ENCODE measurements around the gene TOM1L2. TPM values are rescaled to one million over a fixed set of nuclear protein-coding genes. Genes with fewer than 3 reads are reported as not detected.

TOM1L2 gene
- total RNA-seq, 2 donors from 2014 or later, result 15.5 to 17.8 TPM

DNA sequence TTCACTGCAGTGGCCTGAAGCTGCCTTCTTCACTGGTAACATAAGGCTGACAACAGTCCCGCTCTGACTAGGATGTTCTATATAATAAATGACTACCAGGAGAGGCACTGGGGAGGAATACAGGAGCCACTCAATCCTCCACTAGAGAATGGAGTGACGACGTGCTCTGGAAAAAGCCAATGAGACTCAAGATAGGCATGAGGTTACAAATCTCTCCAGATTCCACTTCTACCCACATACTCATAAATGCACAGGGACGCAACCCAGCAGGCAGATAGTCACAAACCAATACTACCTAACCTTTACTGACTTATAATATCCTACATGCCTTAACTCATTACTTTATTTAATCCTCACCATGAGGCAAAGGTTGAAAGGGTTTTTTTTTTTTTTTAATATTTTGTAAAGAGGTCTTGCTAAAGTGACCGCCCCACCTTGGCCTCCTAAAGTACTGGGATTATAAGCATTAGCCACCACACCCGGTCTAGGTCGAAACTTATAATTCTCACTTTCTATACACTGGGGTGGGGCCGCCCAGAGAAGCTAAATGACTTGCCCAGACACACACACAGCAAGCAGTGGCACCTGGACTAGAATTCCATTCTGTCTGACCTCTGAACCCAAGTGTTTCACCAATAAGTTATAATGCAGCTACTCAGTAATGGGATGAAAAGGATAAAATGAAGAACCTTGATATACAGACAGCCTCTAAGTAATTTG, 33.7 kb downstream of the TOM1L2 start:
- Mint-ChIP-seq H3K4me3 (no peak overlapping the region), H3K4me1 (ENCODE audit: low read depth in 2 of 2) (peaks cover 25 to 27% of the 10 kb centered on the region in 2 donors), H3K9me3 (no peaks in the 10 kb centered on the region), H3K27me3 (no peaks in the 10 kb centered on the region), H3K36me3 (no peaks in the 10 kb centered on the region), H3K27ac (no peak overlapping the region)
- DNase-seq (ENCODE audit: low spot score), result no peak
- ATAC-seq, result no peak

DNA sequence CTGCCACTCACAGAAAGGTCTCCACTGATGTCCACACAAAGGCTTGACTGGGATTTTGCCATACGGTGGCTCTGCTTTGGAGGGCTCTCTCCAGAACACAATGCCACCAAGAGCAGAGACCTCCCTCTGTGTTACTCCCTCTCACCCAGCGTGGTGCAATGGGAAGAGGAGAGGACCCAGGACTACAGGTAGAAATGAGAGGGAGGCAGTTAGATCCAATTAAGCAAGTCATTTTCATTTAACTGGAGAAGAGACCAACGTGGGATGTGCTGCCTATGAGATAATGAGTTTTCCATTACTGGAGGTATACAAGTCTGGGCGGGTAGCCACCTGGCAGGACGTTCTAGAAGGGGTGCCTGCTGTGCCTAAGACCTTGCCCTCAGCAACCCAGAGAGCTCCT, 34.2 kb downstream of the TOM1L2 start:
- DNase-seq (ENCODE audit: low spot score), result no peak
- H3K27me3 Mint-ChIP-seq, result no peaks in the 10 kb centered on the region
- H3K36me3 Mint-ChIP-seq, result no peaks in the 10 kb centered on the region
- H3K4me3 Mint-ChIP-seq, result no peak overlapping the region
- no peak overlapping the region for H3K27ac Mint-ChIP-seq
- no peaks in the 10 kb centered on the region for H3K9me3 Mint-ChIP-seq
- peaks cover 20 to 26% of the 10 kb centered on the region in 2 donors for H3K4me1 Mint-ChIP-seq (ENCODE audit: low read depth in 2 of 2)
- no peak for ATAC-seq

DNA sequence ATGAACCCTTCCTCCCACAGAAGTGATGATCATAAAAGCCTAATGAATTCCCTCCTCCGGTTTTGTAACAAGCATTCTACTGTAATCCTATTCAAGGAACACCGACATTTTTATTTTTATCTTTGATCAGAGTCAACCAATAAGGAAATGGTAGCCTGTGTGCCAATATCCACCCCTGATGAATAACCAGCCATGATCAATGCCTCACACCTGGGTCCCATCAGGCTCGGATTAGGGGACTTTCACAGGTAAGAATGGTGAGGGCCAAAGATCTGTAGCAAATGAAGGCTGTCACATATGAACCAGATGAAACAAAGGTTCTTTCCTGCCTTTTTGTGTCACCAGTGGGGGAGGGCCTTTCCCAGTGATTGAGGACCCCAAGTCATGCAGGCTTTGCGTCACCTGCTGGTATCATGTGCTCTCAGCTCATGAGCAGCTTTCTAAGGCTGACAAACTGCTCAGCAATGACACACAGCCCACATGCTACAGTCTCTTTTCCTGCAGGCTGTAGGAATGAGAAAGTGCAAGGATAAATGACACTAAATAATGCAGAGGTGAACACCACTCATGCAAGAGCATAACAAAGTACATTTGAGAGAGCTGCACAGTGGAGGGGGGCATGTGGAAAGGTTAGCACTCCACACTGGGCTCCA, 34.9 kb downstream of the TOM1L2 start:
- Mint-ChIP-seq H3K4me1 (ENCODE audit: low read depth in 2 of 2) (peaks cover 20 to 26% of the 10 kb centered on the region in 2 donors), H3K4me3 (no peak overlapping the region), H3K27me3 (no peaks in the 10 kb centered on the region), H3K9me3 (no peaks in the 10 kb centered on the region), H3K36me3 (no peaks in the 10 kb centered on the region), H3K27ac (no peak overlapping the region)
- no peak for ATAC-seq
- no peak for DNase-seq (ENCODE audit: low spot score)

DNA sequence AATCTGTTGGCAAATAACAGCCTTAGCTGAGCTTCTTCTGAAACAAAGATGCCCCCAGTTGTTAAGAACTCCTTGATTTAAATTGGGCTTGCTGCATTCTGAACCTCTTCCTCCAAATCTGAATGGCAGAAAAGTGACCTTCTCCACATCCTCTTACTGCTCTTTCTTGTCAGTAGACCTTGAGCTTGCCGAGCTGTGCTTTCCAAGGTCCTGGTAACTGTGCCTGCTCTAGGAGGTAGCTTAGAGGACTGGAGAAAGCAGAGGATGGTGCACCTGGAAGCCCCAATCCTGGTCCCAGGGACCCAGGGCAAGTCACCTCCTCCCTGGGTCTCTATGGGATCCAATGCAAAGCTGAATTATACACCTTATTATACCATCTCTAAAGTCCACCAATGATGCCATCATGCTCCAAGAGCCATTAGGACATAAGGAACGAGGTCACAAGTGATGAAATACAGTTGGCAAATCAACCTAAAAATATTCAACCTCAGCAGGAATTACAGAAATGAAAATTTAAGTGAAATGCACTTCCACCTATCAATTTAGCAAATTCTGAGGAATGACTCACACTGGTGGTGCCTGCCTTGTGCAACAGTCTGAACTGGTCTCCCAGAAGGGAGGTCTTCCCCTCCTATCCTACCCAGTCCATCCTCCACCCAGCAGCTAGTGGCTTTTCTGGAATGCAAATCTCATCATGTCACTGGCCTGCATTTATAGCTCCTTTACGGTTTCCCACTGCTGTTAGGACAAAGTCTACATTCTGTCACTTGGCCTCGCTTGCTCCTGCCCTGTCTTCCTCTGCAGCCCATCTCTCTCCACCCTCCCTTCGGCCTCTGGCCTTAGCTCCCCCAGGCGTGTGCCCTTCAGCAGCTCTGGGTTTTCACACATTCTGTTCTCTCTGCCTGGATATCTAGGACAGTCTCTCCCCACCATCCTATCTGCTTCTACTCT, 36.6 kb downstream of the TOM1L2 start:
- ATAC-seq (peak; percentile 58 to 73), DNase-seq (ENCODE audit: low spot score) (no peak)
- H3K4me3 Mint-ChIP-seq, result no peak overlapping the region
- H3K4me1 Mint-ChIP-seq (ENCODE audit: low read depth in 2 of 2), result peaks cover 20 to 31% of the 10 kb centered on the region in 2 donors
- no peaks in the 10 kb centered on the region for H3K9me3 Mint-ChIP-seq
- H3K36me3 Mint-ChIP-seq, result no peaks in the 10 kb centered on the region
- H3K27ac Mint-ChIP-seq, result peak overlapping the region in 1 of 2 donors; percentile 67
- no peaks in the 10 kb centered on the region for H3K27me3 Mint-ChIP-seq

DNA sequence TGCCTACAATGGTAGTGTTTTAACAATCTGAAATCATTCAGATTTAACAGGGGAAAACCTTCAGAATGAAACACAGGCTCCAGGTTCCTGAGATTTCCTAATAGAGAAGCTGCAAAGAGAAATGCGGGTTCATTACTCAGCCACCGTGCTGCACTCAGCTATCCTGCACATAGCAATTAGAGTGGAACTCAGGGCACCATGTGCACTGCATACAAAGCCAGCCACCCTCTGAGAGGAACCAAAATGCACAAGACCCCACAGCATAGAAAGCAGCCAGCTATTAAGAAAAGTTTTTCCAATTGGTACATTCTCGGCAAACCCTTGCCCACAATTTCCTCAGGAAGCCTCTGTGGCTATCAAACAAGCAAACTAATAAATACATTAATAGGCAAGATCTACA, 37.4 kb downstream of the TOM1L2 start:
- Mint-ChIP-seq H3K4me1 (ENCODE audit: low read depth in 2 of 2) (peaks cover 20 to 31% of the 10 kb centered on the region in 2 donors), H3K27me3 (no peaks in the 10 kb centered on the region), H3K27ac (no peak overlapping the region), H3K36me3 (no peaks in the 10 kb centered on the region), H3K4me3 (no peak overlapping the region), H3K9me3 (no peaks in the 10 kb centered on the region)
- DNase-seq (ENCODE audit: low spot score) (no peak), ATAC-seq (no peak)

DNA sequence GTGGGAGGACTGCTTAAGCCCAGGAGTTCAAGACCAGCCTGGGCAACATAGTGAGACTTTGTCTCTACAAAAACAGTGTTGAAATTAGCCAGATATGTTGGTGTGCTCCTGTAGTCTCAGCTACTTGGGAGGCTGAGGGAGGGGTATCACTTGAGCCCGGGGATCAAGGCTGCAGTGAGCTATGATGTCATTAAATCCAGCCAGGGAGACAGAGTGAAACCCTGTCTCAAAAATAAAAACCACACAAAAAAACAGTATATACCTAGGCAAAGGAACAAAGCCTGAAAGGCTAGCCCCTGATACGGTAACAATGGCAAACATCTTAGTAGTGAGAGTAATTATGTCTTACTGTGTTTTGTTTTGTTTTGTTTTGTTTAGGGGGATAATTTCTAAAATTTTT, 38.0 kb downstream of the TOM1L2 start:
- H3K4me3 Mint-ChIP-seq, result no peak overlapping the region
- no peaks in the 10 kb centered on the region for H3K9me3 Mint-ChIP-seq
- H3K27me3 Mint-ChIP-seq, result no peaks in the 10 kb centered on the region
- no peak overlapping the region for H3K27ac Mint-ChIP-seq
- H3K4me1 Mint-ChIP-seq (ENCODE audit: low read depth in 2 of 2), result peaks cover 20 to 34% of the 10 kb centered on the region in 2 donors
- H3K36me3 Mint-ChIP-seq, result no peaks in the 10 kb centered on the region
- ATAC-seq, result no peak
- no peak for DNase-seq (ENCODE audit: low spot score)

DNA sequence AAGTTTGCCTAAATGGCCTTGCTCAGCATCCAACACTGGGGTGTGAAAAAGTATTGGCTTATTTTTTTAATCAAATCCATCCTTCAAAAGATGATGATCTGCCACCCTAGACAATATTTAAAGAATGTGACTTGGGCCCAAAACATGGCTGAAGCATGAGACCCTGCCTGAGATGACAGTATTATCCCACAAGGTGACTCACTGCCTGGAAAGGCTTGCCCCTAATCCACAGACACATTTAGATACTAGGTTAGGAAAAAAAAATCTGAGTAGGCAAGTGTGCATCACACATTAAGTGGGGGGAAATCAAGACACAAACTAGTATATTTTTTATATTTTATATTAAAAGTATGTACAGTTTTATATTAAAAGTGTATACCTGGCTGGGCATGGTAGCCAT, 38.4 kb downstream of the TOM1L2 start:
- H3K9me3 Mint-ChIP-seq, result no peaks in the 10 kb centered on the region
- no peaks in the 10 kb centered on the region for H3K27me3 Mint-ChIP-seq
- no peaks in the 10 kb centered on the region for H3K36me3 Mint-ChIP-seq
- DNase-seq (ENCODE audit: low spot score) (no peak), ATAC-seq (no peak)
- peaks cover 20 to 34% of the 10 kb centered on the region in 2 donors for H3K4me1 Mint-ChIP-seq (ENCODE audit: low read depth in 2 of 2)
- no peak overlapping the region for H3K4me3 Mint-ChIP-seq
- H3K27ac Mint-ChIP-seq, result no peak overlapping the region

DNA sequence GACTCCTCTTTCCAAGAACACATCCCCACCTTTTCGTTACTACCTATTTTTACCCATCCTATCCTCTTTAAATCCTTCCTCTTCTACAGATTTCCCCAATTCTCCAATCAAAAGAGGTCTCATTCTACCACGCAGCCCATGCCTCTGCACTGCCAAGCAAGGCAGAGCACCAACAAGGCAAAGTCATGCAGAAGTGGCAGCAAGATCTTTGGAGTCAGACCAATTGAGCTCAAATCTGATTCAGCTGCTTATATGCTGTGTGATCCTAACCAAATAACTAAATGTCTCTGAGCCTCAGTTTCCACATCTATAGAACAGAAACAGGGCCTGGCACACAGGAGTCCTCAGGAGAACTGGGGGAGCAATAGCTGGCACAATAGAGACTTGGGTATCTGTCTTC, 41.0 kb downstream of the TOM1L2 start:
- Mint-ChIP-seq H3K27ac (no peak overlapping the region), H3K4me3 (no peak overlapping the region), H3K4me1 (ENCODE audit: low read depth in 2 of 2) (peaks cover 15 to 36% of the 10 kb centered on the region in 2 donors), H3K27me3 (no peaks in the 10 kb centered on the region), H3K36me3 (no peaks in the 10 kb centered on the region), H3K9me3 (no peaks in the 10 kb centered on the region)
- DNase-seq (ENCODE audit: low spot score), result no peak
- no peak for ATAC-seq

DNA sequence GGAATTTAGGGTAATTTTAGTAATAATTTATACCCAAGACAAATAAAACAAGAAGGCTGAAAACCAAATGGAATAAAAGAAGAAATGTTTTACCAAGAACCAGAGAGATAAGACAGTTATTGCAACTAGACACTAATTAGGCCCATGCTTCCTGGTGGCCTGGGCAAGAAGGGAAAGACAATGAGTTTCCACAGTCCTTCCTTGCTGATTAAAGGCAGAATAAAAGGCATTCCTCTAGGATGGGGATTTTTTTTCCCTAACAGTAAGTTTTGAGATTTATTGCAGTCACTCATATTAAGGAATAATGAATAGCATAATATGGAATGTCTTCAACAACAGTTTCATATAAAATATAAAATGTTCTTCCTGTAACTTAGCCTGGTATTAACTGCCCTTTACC, 41.5 kb downstream of the TOM1L2 start:
- Mint-ChIP-seq H3K36me3 (no peaks in the 10 kb centered on the region), H3K27ac (no peak overlapping the region), H3K4me3 (no peak overlapping the region), H3K4me1 (ENCODE audit: low read depth in 2 of 2) (peaks cover 10 to 31% of the 10 kb centered on the region in 2 donors), H3K27me3 (no peaks in the 10 kb centered on the region), H3K9me3 (no peaks in the 10 kb centered on the region)
- DNase-seq (ENCODE audit: low spot score), result no peak
- no peak for ATAC-seq

DNA sequence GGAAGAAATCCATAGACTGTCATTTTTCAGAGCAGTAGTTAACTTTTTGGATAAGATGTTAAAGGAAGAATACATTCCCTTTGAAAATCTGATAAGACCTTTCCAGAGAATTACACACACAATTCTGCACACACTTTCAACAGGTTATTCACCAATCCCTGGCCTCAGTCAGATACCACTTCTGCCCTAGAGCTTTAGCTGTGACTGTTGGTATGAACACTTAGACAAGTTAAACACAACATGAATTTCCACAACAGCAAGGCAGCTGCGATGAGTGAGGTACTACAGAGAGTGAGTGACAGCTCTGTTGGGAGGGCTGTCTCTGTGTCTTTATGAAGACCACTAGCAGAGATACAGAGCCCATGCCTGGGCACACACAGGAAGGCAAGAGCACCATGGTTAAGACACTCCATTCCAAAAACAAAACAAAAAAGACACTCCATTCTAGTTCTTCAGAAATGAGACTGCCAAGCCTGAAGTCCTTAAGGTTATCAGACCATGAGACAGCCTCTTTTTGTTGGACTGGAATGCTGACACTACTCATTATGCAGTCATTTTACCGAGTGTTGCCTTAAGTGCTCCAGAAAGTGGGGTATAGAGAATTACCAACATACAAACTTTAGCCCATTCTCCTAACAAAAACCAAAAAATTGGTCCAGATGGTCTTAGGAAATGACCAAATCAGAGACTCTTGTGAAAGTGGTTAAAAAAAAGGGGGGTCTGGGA, 42.4 kb downstream of the TOM1L2 start:
- Mint-ChIP-seq H3K9me3 (no peaks in the 10 kb centered on the region), H3K36me3 (no peaks in the 10 kb centered on the region), H3K27me3 (no peaks in the 10 kb centered on the region), H3K27ac (no peak overlapping the region), H3K4me3 (no peak overlapping the region), H3K4me1 (ENCODE audit: low read depth in 2 of 2) (peaks cover 1 to 23% of the 10 kb centered on the region in 2 donors)
- DNase-seq (ENCODE audit: low spot score) (no peak), ATAC-seq (no peak)

DNA sequence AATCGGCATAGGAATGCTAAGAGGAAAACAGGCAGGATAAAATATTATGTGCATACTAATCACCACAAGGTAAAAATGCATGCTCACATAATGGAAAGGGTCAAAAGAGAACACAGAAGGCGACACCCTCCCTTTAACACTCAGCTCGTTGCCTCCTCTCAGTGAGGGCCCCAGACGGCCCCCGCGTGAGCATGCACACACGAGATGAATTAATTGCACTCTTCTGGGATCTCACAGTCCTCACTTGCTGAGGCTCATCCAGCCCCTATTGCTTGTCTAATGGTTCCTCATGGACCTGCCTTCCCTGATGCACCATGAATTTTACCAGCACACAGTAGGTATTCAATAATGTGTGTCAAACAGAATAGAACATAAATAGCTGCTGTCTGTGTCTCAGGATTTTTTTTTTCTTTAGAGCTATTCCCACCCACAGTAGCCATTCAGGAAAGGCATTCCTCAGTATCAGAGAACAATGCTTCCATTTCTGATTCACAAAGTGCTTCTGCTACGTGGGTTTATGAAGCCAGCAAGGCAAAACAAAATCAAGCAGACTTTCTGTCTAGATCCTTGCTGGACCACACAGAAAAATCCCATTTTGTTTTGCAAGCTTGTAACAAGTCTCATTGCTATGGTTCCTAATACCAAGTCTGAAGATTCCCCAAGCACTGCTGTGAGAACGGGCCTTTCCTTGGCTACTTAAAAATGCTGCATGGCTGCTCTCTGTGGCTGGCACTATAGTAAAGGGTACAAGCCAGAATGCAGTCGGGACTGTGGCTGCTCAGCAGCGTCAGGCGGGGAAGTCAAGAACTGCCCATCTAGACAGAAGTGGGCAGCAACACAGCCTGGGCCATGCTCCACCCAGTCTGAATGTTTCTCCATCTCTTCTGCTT, 43.6 kb downstream of the TOM1L2 start:
- H3K36me3 Mint-ChIP-seq, result no peaks in the 10 kb centered on the region
- peaks cover 0 to 19% of the 10 kb centered on the region in 2 donors for H3K4me1 Mint-ChIP-seq (ENCODE audit: low read depth in 2 of 2)
- no peaks in the 10 kb centered on the region for H3K27me3 Mint-ChIP-seq
- no peak overlapping the region for H3K4me3 Mint-ChIP-seq
- H3K9me3 Mint-ChIP-seq, result no peaks in the 10 kb centered on the region
- ATAC-seq (no peak), DNase-seq (ENCODE audit: low spot score) (no peak)
- H3K27ac Mint-ChIP-seq, result no peak overlapping the region

DNA sequence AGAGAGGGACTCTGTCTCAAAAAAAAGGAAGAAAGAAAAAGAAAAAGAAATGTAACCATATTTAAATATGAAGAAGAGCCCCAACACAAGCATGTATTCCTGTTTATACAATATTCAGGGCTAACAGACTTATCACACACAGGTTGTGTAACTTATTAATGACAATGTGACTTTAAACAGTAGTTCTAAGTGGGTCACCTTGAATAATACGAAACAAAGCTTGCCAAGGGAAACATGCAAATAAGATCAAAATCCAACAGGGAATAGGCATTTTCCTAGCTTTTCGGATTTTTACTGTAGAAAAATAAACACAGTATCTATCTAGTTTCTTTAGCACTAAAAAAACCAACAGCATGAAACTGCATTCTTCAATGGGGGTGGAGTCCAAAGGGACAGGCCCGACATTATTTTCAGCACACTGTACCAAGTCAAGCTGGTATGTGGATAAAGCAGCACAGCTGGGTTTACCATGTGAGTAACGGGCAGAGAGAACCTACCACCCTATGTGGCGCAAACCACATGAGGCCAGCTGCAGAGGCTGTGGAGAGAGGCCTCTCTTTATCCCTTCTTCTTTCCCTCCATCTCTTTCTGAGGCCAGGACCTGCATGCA, 45.3 kb downstream of the TOM1L2 start:
- Mint-ChIP-seq H3K27ac (peak overlapping the region in 1 of 2 donors; percentile 37), H3K27me3 (no peaks in the 10 kb centered on the region), H3K9me3 (no peaks in the 10 kb centered on the region), H3K4me1 (ENCODE audit: low read depth in 2 of 2) (peaks cover 0 to 18% of the 10 kb centered on the region in 2 donors), H3K4me3 (no peak overlapping the region), H3K36me3 (no peaks in the 10 kb centered on the region)
- no peak for ATAC-seq
- no peak for DNase-seq (ENCODE audit: low spot score)

Measured in natural killer cell treated with Interleukin-12 subunit alpha and Interleukin-12 subunit beta and Interleukin-15 and Interleukin-18, amount 100 ng/mL, for 72 hours (primary cell).